Measurements from ENCODE around the gene TMEM9. TPM values are rescaled to one million over a fixed set of nuclear protein-coding genes. Genes with fewer than 3 reads are reported as not detected.

The TMEM9 gene
- total and polyA plus RNA-seq, 10 of the 15 experiments (the other 5 are each of a cell fraction or from before 2014, with no cell fraction given): 7.2 to 46.1 (median 17.3) TPM

DNA sequence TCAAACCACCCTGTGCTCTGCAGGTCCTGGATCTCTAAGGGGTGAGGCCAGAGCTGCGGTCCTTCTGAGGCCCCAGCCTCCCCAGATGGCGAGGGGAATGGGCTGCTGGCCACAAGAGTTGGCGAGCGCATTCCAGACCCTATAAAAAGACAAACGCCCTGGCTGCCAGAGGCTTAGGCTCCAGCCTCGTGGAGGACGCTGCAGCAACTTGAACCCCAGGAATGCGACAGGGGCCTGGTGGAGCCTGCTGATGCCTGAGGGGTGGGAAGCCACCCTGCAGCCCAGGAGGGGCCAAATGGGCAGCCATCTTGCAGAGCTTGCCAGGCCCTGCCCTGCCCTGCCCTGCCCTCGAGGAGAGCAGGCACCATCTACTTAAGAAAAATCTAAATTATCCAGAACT lies 50.6 kb downstream of the TMEM9 start:
- FAIRE-seq (no peak), ATAC-seq (no peak), DNase-seq (ENCODE audit: low read depth, low spot score) (no peak)
- peaks cover 0 to 2% of the 10 kb centered on the region in 2 experiments; a peak in 2 of 4 replicates for H3K27me3 ChIP-seq (replicated peaks in 1 of 2; ENCODE audit: control insufficient read depth in 2 of 2, insufficient read depth in 2 of 2, low read length in 1 of 2)
- in situ Hi-C loops (cut with MboI): no loop called here
- no peaks in the 10 kb centered on the region for H4K20me1 ChIP-seq (ENCODE audit: control insufficient read depth, insufficient read depth)
- no peak overlapping the region for H3K27ac ChIP-seq (ENCODE audit: control insufficient read depth, insufficient read depth)
- H3K4me2 ChIP-seq (ENCODE audit: control insufficient read depth, insufficient read depth): no peak overlapping the region
- no peaks in the 10 kb centered on the region for H3K79me2 ChIP-seq (ENCODE audit: control insufficient read depth, insufficient read depth, low read length)
- intact Hi-C loops (cut with micrococcal nuclease; ENCODE audit: unreplicated experiment): no loop called here
- RAD21 ChIA-PET (ENCODE audit: unreplicated experiment): no interaction called here
- no TSS peak for BruUV-seq (replicated peaks)
- 30% methylated on average over 9 of the region's 9 CpGs for WGBS (ENCODE audit: insufficient coverage, insufficient replicate concordance, low lambda C conversion rate, missing lambda C conversion rate)
- no peak overlapping the region for H2AFZ ChIP-seq (ENCODE audit: control insufficient read depth, low read depth, low read length)
- no peak overlapping the region for H3K9ac ChIP-seq (ENCODE audit: control insufficient read depth, insufficient read depth, low read length)
- no peaks in the 10 kb centered on the region for H3K4me1 ChIP-seq (ENCODE audit: control insufficient read depth, insufficient read depth, low read length)
- CTCF ChIA-PET: interaction anchor here (0.8 kb wide), 2 partner anchors 15 to 168 kb away, joined by 3 to 4 read pairs; no protein-coding TSS in a partner anchor
- TF ChIP-seq, protein P1, sequence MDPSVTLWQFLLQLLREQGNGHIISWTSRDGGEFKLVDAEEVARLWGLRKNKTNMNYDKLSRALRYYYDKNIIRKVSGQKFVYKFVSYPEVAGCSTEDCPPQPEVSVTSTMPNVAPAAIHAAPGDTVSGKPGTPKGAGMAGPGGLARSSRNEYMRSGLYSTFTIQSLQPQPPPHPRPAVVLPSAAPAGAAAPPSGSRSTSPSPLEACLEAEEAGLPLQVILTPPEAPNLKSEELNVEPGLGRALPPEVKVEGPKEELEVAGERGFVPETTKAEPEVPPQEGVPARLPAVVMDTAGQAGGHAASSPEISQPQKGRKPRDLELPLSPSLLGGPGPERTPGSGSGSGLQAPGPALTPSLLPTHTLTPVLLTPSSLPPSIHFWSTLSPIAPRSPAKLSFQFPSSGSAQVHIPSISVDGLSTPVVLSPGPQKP (IDR thresholded peaks at IDR 0.05; ENCODE audit: low read depth, low read length): no peak
- TF ChIP-seq, protein P2, sequence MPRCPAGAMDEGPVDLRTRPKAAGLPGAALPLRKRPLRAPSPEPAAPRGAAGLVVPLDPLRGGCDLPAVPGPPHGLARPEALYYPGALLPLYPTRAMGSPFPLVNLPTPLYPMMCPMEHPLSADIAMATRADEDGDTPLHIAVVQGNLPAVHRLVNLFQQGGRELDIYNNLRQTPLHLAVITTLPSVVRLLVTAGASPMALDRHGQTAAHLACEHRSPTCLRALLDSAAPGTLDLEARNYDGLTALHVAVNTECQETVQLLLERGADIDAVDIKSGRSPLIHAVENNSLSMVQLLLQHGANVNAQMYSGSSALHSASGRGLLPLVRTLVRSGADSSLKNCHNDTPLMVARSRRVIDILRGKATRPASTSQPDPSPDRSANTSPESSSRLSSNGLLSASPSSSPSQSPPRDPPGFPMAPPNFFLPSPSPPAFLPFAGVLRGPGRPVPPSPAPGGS (IDR thresholded peaks at IDR 0.05; ENCODE audit: borderline replicate concordance, insufficient read depth, low read depth, low read length, poor library complexity, severe bottlenecking): no peak
- TF ChIP-seq BACH1 (IDR thresholded peaks at IDR 0.05; ENCODE audit: borderline replicate concordance): no peak
- TF ChIP-seq RCOR1 (conservative IDR thresholded peaks at IDR 0.05; ENCODE audit: low read depth, low read length): no peak
- no peak for TF ChIP-seq PAX8 (IDR thresholded peaks at IDR 0.05)
- TF ChIP-seq, protein P3, sequence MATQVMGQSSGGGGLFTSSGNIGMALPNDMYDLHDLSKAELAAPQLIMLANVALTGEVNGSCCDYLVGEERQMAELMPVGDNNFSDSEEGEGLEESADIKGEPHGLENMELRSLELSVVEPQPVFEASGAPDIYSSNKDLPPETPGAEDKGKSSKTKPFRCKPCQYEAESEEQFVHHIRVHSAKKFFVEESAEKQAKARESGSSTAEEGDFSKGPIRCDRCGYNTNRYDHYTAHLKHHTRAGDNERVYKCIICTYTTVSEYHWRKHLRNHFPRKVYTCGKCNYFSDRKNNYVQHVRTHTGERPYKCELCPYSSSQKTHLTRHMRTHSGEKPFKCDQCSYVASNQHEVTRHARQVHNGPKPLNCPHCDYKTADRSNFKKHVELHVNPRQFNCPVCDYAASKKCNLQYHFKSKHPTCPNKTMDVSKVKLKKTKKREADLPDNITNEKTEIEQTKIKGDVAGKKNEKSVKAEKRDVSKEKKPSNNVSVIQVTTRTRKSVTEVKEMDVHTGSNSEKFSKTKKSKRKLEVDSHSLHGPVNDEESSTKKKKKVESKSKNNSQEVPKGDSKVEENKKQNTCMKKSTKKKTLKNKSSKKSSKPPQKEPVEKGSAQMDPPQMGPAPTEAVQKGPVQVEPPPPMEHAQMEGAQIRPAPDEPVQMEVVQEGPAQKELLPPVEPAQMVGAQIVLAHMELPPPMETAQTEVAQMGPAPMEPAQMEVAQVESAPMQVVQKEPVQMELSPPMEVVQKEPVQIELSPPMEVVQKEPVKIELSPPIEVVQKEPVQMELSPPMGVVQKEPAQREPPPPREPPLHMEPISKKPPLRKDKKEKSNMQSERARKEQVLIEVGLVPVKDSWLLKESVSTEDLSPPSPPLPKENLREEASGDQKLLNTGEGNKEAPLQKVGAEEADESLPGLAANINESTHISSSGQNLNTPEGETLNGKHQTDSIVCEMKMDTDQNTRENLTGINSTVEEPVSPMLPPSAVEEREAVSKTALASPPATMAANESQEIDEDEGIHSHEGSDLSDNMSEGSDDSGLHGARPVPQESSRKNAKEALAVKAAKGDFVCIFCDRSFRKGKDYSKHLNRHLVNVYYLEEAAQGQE (IDR thresholded peaks at IDR 0.05; ENCODE audit: low read depth, low read length): no peak
- no peak for TF ChIP-seq NR2F1 (conservative IDR thresholded peaks at IDR 0.05)
- TF ChIP-seq BCL11A (IDR thresholded peaks at IDR 0.05; ENCODE audit: low read depth, low read length): no peak
- no peak for TF ChIP-seq MEF2B (IDR thresholded peaks at IDR 0.05; ENCODE audit: partially characterized antibody, poor library complexity, severe bottlenecking)
- no peak for TF ChIP-seq NFYB (IDR thresholded peaks at IDR 0.05; ENCODE audit: insufficient read depth, low read depth, low read length)
- H3K9me3 ChIP-seq (replicated peaks; ENCODE audit: control insufficient read depth, insufficient read depth, low read length): no peaks in the 10 kb centered on the region
- H3K4me3 ChIP-seq: no peak overlapping the region
- POLR2A ChIA-PET: no interaction called here
- SMC1A ChIA-PET (ENCODE audit: uncharacterized antibody, unreplicated experiment): no interaction called here
- no peaks in the 10 kb centered on the region for H3K36me3 ChIP-seq (ENCODE audit: control insufficient read depth in 2 of 2, insufficient read depth in 2 of 2, low read length in 1 of 2)

All from GM12878 (cell line).